Measurements from ENCODE around the gene METTL16.
"Not testable (repeated sequence)": the region's sequence is repeated elsewhere in the genome, so short reads cannot be mapped to it uniquely, and the experiment has no call there.

Gene METTL16

GRCh38 chr17:2452216-2452750 lies 59.4 kb downstream of the METTL16 start:
- DNase-seq (ENCODE audit: low read depth in 3 of 3, low spot score in 1 of 3): no peak

DNA sequence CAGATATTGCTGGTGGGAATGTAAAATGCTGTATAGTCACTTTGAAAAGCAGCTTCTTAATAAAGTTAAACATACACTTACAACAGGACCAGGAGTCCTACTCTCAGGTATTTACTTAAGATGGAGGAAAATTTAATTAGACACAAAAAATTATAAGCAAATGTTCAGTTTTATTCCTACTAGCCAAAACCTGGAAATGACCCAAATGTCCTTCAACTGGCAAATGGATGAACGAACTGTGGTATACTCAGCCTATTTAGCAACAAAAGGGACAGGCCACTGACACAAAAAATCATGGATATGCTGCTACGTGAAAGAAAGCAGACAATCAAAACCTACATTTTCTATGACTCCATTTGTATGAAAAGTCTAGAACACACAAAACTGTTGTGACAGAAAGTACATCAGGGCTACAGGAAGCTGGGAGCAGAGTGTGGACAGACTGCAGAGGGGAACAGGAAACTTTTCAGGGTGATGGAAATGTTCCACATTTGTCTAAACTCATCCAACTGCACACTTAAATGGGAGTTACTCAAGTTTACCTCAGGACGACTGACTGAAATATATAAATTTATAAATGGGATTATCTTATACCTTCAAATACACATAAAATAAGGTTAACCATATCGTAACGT lies 61.6 kb downstream of the METTL16 start:
- no peak for DNase-seq (ENCODE audit: low read depth in 3 of 3, low spot score in 1 of 3)

DNA sequence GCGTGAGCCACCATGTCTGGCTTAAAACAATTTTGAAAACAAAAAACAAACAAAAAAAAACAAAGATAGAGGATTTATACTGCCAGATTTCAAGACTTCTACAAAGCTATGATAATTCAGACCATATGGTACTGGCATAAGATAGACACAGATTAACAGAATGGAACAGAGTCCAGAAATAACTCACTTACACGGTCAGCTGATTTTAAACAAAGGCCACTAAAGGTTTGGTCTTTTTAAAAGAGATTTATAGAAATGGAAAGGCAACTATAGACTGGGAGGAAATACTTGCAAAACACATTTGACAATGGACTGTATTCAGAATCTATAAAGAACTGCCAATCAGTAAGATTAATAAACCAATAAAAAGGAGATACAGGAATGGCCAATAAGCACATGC lies 62.2 kb downstream of the METTL16 start:
- no peak for DNase-seq (ENCODE audit: low read depth in 3 of 3, low spot score in 1 of 3)

DNA sequence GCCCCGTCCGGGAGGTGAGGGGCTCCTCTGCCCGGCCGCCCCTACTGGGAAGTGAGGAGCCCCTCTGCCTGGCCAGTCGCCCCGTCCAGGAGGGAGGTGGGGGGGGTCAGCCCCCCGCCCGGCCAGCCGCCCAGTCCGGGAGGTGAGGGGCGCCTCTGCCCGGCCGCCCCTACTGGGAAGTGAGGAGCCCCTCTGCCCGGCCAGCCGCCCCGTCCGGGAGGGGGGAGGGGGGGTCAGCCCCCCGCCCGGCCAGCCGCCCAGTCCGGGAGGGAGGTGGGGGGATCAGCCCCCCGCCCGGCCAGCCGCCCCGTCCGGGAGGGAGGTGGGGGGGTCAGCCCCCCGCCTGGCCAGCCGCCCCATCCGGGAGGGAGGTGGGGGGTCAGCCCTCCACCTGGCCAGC lies 64.2 kb downstream of the METTL16 start:
- not testable (repeated sequence) for DNase-seq (ENCODE audit: low read depth in 3 of 3, low spot score in 1 of 3)

DNA sequence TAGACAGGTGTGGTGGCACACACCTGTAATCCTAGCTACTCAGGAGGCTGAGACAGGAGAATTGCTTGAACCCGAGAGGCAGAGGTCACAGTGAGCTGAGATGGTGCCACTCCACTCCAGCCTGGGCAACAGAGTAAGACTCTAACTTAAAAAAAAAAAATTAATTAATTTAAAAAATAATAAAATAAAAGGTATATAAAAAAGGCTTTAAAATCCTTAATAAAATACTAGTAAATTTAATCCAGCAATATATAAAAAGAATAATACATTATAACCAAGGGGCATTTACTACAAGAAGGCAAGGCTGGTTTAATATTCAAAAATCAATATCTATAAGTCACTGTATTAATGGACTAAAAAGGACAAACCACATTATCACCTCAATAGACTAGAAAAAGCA lies 66.0 kb downstream of the METTL16 start:
- no peak for DNase-seq (ENCODE audit: low read depth in 3 of 3, low spot score in 1 of 3)

- DNase-seq (ENCODE audit: low read depth in 3 of 3, low spot score in 1 of 3): no peak
Measured at GRCh38 chr17:2444382-2444781, 67.3 kb downstream of the METTL16 start.

DNA sequence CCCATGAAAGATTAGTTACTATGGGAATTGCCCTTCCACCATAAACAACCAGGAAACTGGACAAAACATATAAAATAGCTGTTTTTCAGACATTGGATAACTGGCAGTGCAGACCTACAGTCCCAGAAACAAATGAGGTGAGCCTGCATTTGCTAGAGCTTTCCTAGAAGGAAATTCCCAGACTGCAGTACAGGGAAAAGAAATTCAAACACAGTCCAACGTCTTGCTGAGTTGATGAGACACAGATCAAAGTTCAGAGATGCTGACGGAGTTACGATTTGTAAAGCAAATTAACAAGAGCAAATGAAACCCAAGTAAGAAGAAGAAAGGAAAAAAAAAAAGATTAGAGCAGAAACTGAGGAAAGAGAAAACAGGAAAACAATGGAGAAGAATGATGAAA lies 69.5 kb downstream of the METTL16 start:
- no peak for DNase-seq (ENCODE audit: low read depth in 3 of 3, low spot score in 1 of 3)

DNA sequence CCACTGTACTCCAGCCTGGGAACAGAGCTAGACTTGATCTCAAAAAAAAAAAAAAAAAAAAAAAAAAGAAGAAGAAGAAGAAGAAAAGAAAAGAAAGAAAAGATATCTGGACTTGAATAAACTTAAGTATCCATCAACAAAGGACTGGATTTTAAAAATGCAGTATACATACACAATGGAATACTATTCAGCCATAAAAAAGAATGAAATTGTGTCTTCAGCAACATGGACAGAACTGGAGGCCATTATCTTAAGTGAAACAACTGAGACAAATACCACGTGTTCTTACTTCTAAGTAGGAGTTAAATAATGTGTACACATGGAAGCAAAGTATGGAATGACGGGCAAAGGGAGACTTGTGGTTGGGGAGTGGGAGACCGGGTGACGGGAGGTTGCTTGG lies 70.8 kb downstream of the METTL16 start:
- DNase-seq (ENCODE audit: low read depth in 3 of 3, low spot score in 1 of 3): no peak

GRCh38 chr17:2439997-2440396 lies 71.7 kb downstream of the METTL16 start:
- not testable (repeated sequence) for DNase-seq (ENCODE audit: low read depth in 3 of 3, low spot score in 1 of 3)

DNA sequence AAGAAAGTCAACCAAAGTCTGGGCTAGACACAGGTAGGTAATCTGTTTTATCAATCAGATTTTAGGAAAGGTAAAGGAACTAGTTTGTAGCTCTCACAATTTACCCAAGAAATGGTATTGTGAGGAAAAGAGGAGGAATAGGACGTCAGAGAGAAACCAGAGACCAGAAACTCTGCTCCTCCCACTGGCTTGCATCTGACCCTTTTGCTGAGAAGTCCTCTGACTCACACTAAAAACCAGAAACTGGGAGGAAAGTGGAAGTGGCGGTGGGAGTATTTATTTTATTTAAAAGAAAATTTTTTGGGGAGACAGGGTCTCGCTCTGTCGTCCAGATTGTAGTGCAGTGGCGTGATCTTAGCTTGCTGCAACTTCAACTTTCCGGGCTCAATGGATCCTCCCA lies 72.9 kb downstream of the METTL16 start:
- DNase-seq (ENCODE audit: low read depth in 3 of 3, low spot score in 1 of 3): no peak

DNA sequence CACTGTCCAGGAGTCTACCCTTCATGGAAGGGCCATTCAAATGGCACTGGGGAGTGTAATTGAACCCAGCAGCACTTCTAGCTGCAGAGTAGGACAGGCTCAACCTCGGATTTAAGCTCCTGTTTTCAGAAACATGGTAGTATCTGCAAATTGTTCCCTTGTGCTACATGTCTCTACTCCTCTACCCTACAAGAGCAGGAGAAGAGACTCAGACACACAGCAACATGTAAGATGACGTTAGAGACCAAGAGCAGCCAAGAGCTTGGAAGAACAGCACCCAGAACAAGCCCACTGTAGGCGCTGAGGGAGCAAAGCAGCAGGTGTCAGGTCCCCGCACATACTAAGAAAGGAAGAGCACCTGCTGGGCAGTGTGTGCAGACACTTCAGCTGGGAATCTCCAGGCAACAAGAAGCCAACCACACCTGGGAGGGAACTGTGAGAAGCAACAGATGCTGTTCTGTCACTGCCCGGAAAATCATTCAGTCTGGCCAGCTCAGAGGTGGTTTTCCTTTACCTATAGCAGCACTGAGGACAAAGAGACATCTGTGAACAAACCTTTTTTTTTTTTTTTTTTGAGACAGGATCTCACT lies 75.3 kb downstream of the METTL16 start:
- DNase-seq (ENCODE audit: low read depth in 3 of 3, low spot score in 1 of 3): no peak

GRCh38 chr17:2435862-2436261 lies 75.8 kb downstream of the METTL16 start:
- no peak for DNase-seq (ENCODE audit: low read depth in 3 of 3, low spot score in 1 of 3)

- no peak for DNase-seq (ENCODE audit: low read depth in 3 of 3, low spot score in 1 of 3)
Measured at GRCh38 chr17:2435181-2435741, 76.4 kb downstream of the METTL16 start.

GRCh38 chr17:2433696-2434095 lies 78.0 kb downstream of the METTL16 start:
- no peak for DNase-seq (ENCODE audit: low read depth in 3 of 3, low spot score in 1 of 3)

DNA sequence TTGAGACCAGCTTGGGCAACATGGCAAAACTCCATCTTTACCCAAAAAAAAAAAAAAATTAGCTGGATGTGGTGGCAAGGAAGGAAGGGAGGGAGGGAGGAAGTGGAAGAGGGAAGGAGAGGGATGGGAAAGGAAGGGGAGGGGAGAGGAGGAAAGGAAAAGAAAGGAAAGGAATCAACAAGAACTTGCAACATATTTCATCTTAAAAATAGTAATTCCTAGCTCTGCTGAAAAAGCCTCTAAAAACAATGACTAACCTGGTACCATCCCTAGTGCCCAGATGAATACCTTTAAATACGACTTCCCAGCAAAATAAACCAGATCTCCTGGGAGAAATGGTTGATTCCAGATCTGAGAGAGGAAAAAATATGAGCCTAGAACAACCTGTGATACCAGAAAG lies 83.8 kb downstream of the METTL16 start:
- DNase-seq (ENCODE audit: low read depth in 3 of 3, low spot score in 1 of 3): no peak

DNA sequence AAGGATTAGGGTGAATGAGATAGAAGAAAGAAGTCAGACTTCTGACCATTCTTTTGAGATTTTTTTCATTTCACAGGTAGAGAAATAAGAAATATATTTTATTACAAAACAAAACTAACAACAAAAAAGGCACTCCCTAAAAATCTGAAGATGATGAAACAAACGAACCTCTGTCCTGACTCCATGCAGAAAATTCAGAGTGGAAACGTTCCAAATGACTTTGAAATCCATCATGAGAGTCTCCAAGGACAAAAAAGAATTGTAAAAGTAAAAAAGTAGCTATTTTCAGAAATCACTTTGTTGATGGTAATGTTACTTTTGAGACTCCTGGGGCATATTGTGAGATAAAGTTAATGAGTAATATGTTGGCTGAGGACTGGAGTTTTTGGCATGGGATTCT lies 84.5 kb downstream of the METTL16 start:
- DNase-seq (ENCODE audit: low read depth in 3 of 3, low spot score in 1 of 3): no peak

DNA sequence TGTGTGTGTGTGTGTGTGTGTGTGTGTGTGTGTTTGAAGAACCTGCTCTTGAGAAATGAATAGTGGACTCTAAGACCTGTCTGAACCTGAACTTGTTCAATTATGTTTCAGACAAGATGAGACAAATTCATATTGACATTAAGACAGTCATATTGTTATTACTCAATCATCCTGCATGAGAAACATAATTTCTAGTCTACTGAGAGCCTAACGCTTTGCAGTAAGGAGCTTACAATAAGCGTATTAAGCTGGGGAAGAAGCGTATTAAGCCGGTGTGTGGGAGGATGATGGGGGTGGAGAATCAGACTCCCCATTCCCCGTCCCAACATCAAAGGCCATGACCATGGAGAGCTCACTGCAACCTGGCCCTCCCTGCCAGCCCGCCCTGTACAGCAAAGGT lies 88.4 kb downstream of the METTL16 start:
- DNase-seq (ENCODE audit: low read depth in 3 of 3, low spot score in 1 of 3): no peak

- no peak for DNase-seq (ENCODE audit: low read depth in 3 of 3, low spot score in 1 of 3)
Measured at GRCh38 chr17:2421315-2422147, 90.2 kb downstream of the METTL16 start.

- no peak for DNase-seq (ENCODE audit: low read depth in 3 of 3, low spot score in 1 of 3)
Measured at GRCh38 chr17:2420176-2420575, 91.5 kb downstream of the METTL16 start.

GRCh38 chr17:2419486-2419885 lies 92.2 kb downstream of the METTL16 start:
- no peak for DNase-seq (ENCODE audit: low read depth in 3 of 3, low spot score in 1 of 3)

DNA sequence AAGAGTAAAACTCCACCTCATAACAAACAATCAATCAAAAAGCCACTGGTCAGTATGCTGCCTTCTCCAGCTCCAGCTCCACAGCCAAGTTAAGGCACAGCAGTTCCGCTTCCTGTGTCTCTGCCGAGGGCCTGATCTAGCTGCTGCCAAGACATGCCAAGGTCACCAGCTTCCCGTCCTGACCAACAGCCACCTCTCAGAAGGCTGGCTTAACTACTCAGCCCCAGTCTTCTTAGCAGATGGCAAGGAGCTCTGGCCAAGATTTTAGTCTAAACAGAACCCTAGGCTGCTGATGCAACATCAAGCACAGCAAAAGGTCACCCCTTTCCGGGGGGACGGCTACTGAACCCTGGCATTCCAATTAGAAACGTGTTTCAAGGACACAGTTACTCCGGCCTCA lies 93.1 kb downstream of the METTL16 start:
- DNase-seq (ENCODE audit: low read depth in 3 of 3, low spot score in 1 of 3): no peak

Measured in stimulated activated CD4-positive, alpha-beta T cell treated with anti-CD3 and anti-CD28 coated beads, TNF-alpha, amount 100 ng/mL, for 1 hour (primary cell).